Astrocyte of the spinal cord (primary cell): ENCODE measurements around the gene WSCD1.

Source experiments
- DNase-seq: peaks from one replicate; pipeline ENCODE4 v3.0.0; 2011; ENCODE audit warnings: low read depth, low spot score
- H3K4me3 ChIP-seq: 2 replicates; pipeline ENCODE4 v1.5.1; 2011; ENCODE audit warnings: low read depth, mild to moderate bottlenecking, low read length, moderate library complexity
- CTCF ChIP-seq: IDR thresholded peaks from 2 replicates; pipeline ENCODE4 v1.5.1; 2012; ENCODE audit warnings: low read depth, mild to moderate bottlenecking, low read length, inconsistent platforms
- in situ Hi-C: cut with HindIII; loops from 2 replicates; pipeline ENCODE4 v1.10.0; 2017; ENCODE audit warnings: low sequenced_read_pairs

The WSCD1 gene

GRCh38 chr17:6079155-6079888 is 9.1 kb downstream of the WSCD1 start:
- in situ Hi-C loops, result no loop called here
- no peak overlapping the region for H3K4me3 ChIP-seq
- peak; percentile 59 for DNase-seq
- no peak for TF ChIP-seq CTCF

GRCh38 chr17:6079960-6080359 is 9.8 kb downstream of the WSCD1 start:
- in situ Hi-C loops, result no loop called here
- no peak for DNase-seq
- no peak for TF ChIP-seq CTCF
- no peak overlapping the region for H3K4me3 ChIP-seq

GRCh38 chr17:6080711-6081430 is 10.7 kb downstream of the WSCD1 start:
- in situ Hi-C loops, result no loop called here
- TF ChIP-seq CTCF, result no peak

DNA sequence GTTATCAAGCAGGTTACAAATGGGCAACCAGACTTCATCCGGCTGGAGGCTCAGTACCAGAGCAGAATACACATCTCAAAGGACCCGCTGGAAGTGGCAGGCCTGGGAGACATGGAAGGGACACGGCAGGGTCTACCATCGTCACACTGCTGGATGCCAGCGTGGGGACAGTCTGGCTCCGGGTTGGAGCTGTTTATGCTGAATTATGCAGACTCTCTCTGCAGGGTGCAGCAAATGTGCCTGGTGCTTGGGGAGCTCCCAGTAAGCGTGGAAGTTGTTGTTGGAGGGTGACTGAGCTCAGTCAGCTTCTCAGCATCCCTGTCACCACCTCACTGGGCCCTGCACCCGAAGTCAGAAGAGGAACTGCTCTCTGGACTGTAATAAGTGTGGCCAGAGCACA is 12.2 kb downstream of the WSCD1 start:
- no peak for DNase-seq
- no peak overlapping the region for H3K4me3 ChIP-seq
- in situ Hi-C loops, result no loop called here
- TF ChIP-seq CTCF, result no peak

More at GRCh38 chr17:6080711-6081430, 10.7 kb downstream of the WSCD1 start:
- no peak for DNase-seq
- H3K4me3 ChIP-seq, result no peak overlapping the region

- peak; percentile 44 for DNase-seq
- in situ Hi-C loops, result no loop called here
- no peak for TF ChIP-seq CTCF
- no peak overlapping the region for H3K4me3 ChIP-seq
Observed at GRCh38 chr17:6084311-6085161, 14.4 kb downstream of the WSCD1 start.

GRCh38 chr17:6085812-6086211 is 15.6 kb downstream of the WSCD1 start:
- in situ Hi-C loops, result no loop called here
- no peak for TF ChIP-seq CTCF
- H3K4me3 ChIP-seq, result no peak overlapping the region
- DNase-seq, result no peak
